GM13977 (cell line): ENCODE data around the gene IGLL5.

Source experiments
- DNase-seq: peaks from one replicate; pipeline ENCODE4 v3.0.0; 2012; ENCODE audit warnings: low spot score
- CTCF ChIP-seq: IDR thresholded peaks from 2 replicates; pipeline ENCODE4 v1.5.1; 2012; ENCODE audit warnings: mild to moderate bottlenecking, control low read depth; ENCODE audit not compliant: insufficient read depth; ENCODE audit errors: extremely low read depth, missing control alignments
- in situ Hi-C: fragments of 300-500 bp; cut with MboI; formaldehyde crosslinking; loops from one replicate; pipeline ENCODE4 v1.12.0; 2022; ENCODE audit warnings: low sequenced_read_pairs, low pct_unique_long_range_greater_than_20kb, mixed read lengths, inconsistent platforms; ENCODE audit not compliant: unreplicated experiment

IGLL5 gene

GRCh38 chr22:22884010-22884887, 3.4 kb upstream of the IGLL5 start:
- peak; percentile 41 for TF ChIP-seq CTCF
- peak; percentile 74 for DNase-seq
- in situ Hi-C loops: no loop called here

GRCh38 chr22:22884888-22885840, 2.5 kb upstream of the IGLL5 start:
- TF ChIP-seq CTCF: no peak
- in situ Hi-C loops: no loop called here
- DNase-seq: peak; percentile 72

- TF ChIP-seq CTCF: no peak
- in situ Hi-C loops: no loop called here
- peak; percentile 3 for DNase-seq
Observed at GRCh38 chr22:22886546-22886945, 1.1 kb upstream of the IGLL5 start.

GRCh38 chr22:22888571-22889353, 1.1 kb downstream of the IGLL5 start:
- no peak for TF ChIP-seq CTCF
- in situ Hi-C loops: no loop called here
- peak; percentile 5 for DNase-seq

GRCh38 chr22:22890085-22890484, 2.5 kb downstream of the IGLL5 start:
- in situ Hi-C loops: no loop called here
- TF ChIP-seq CTCF: no peak
- DNase-seq: no peak

- in situ Hi-C loops: no loop called here
- no peak for DNase-seq
- no peak for TF ChIP-seq CTCF
Observed at GRCh38 chr22:22891139-22891621, 3.6 kb downstream of the IGLL5 start.
